Activated B cell treated with CpG ODN at 0.5 μM for 24 hours (primary cell): ENCODE results near the gene GADD45G. TPM values are rescaled to one million over a fixed set of nuclear protein-coding genes. Genes with fewer than 3 reads are reported as not detected.

Experiments used
- ATAC-seq: fragments of 200-7000 bp; cut with Tn5 transposase; one replicate; pipeline ENCODE4 v1.10.0; 2021; ENCODE audit warnings: low read depth, mild to moderate bottlenecking, moderate library complexity
- CTCF ChIA-PET: fragments of 350-600 bp; sonication (Branson Sonifier 250); formaldehyde crosslinking; loops from one replicate; lab custom pipeline; 2021; ENCODE audit warnings: antibody characterized with exemption; lab: Charles Lee
- POLR2A ChIA-PET: fragments of 350-600 bp; sonication (Branson Sonifier 250); formaldehyde crosslinking; loops from one replicate; lab custom pipeline; 2021; ENCODE audit warnings: antibody characterized with exemption; lab: Charles Lee
- DNase-seq: peaks from one replicate; pipeline ENCODE4 v3.0.0; 2022
- H3K27ac Mint-ChIP-seq: one replicate; pipeline ENCODE4 v1.8.0; 2020; ENCODE audit warnings: mixed read lengths
- H3K27me3 Mint-ChIP-seq: one replicate; pipeline ENCODE4 v1.8.0; 2021; ENCODE audit warnings: mixed read lengths
- H3K36me3 Mint-ChIP-seq: one replicate; pipeline ENCODE4 v1.8.0; 2021; ENCODE audit warnings: low read depth, mixed read lengths
- H3K4me1 Mint-ChIP-seq: one replicate; pipeline ENCODE4 v1.8.0; 2021; ENCODE audit warnings: mixed read lengths
- H3K4me3 Mint-ChIP-seq: one replicate; pipeline ENCODE4 v1.8.0; 2020; ENCODE audit warnings: mild to moderate bottlenecking, mixed read lengths
- H3K9me3 Mint-ChIP-seq: one replicate; pipeline ENCODE4 v1.8.0; 2020; ENCODE audit warnings: mixed read lengths
- CTCF ChIP-seq: fragments of 200-600 bp; IDR thresholded peaks from one replicate; pipeline ENCODE4 v1.8.0; 2022; ENCODE audit warnings: antibody characterized with exemption, mild to moderate bottlenecking
- intact Hi-C: fragments of 100-400 bp; cut with micrococcal nuclease; formaldehyde crosslinking; loops from one replicate; pipeline ENCODE4 v1.15.1; 2024
- total RNA-seq: library from RNA; stranded (reverse); gene quantifications from 2 replicates; pipeline ENCODE4 v1.2.3, GENCODE V29; 2022

GADD45G gene
- total RNA-seq, 1 donor from 2014 or later: 7.6 TPM

GRCh38 chr9:89634995-89635742 lies 30.4 kb downstream of the GADD45G start:
- Mint-ChIP-seq H3K27ac (no peak overlapping the region), H3K9me3 (no peaks in the 10 kb centered on the region), H3K27me3 (no peaks in the 10 kb centered on the region), H3K36me3 (no peaks in the 10 kb centered on the region), H3K4me3 (no peak overlapping the region), H3K4me1 (no peaks in the 10 kb centered on the region)
- intact Hi-C loops: no loop called here
- ChIA-PET POLR2A (no interaction called here), CTCF (interaction anchor here (0.7 kb wide), 1 partner anchor 12 kb away, joined by 3 read pairs; no protein-coding TSS in a partner anchor)
- DNase-seq (no peak), ATAC-seq (no peak)
- no peak for TF ChIP-seq CTCF

- ChIA-PET POLR2A (no interaction called here), CTCF (interaction anchor here (0.7 kb wide), 1 partner anchor 12 kb away, joined by 3 read pairs; no protein-coding TSS in a partner anchor)
- Mint-ChIP-seq H3K27me3 (no peaks in the 10 kb centered on the region), H3K27ac (no peak overlapping the region), H3K36me3 (no peaks in the 10 kb centered on the region), H3K4me1 (no peaks in the 10 kb centered on the region), H3K4me3 (no peak overlapping the region), H3K9me3 (no peaks in the 10 kb centered on the region)
- intact Hi-C loops: no loop called here
- ATAC-seq: no peak
- no peak for DNase-seq
- no peak for TF ChIP-seq CTCF
These were observed 31.0 kb downstream of the GADD45G start for GRCh38 chr9:89635816-89636215.

- no peak for DNase-seq
- ChIA-PET CTCF (no interaction called here), POLR2A (no interaction called here)
- TF ChIP-seq CTCF: no peak
- no peak for ATAC-seq
- Mint-ChIP-seq H3K4me3 (no peak overlapping the region), H3K27ac (no peak overlapping the region), H3K27me3 (no peaks in the 10 kb centered on the region), H3K9me3 (no peaks in the 10 kb centered on the region), H3K4me1 (no peaks in the 10 kb centered on the region), H3K36me3 (no peaks in the 10 kb centered on the region)
- intact Hi-C loops: no loop called here
These were observed 33.0 kb downstream of the GADD45G start for GRCh38 chr9:89637787-89638186.

- intact Hi-C loops: no loop called here
- DNase-seq (no peak), ATAC-seq (no peak)
- Mint-ChIP-seq H3K4me1 (no peaks in the 10 kb centered on the region), H3K27ac (no peak overlapping the region), H3K9me3 (no peaks in the 10 kb centered on the region), H3K4me3 (no peak overlapping the region), H3K36me3 (no peaks in the 10 kb centered on the region), H3K27me3 (no peaks in the 10 kb centered on the region)
- no peak for TF ChIP-seq CTCF
- ChIA-PET POLR2A (interaction anchor here (0.5 to 0.6 kb wide), 2 partner anchors 320 to 1746 kb away, joined by 3 to 5 read pairs; no protein-coding TSS in a partner anchor), CTCF (no interaction called here)
These were observed 33.5 kb downstream of the GADD45G start for GRCh38 chr9:89638359-89638758.

GRCh38 chr9:89638893-89639292 lies 34.1 kb downstream of the GADD45G start:
- CTCF ChIA-PET: no interaction called here
- no peak for ATAC-seq
- intact Hi-C loops: no loop called here

More at GRCh38 chr9:89638893-89639292, 34.1 kb downstream of the GADD45G start:
- H3K9me3 Mint-ChIP-seq: no peaks in the 10 kb centered on the region
- H3K4me3 Mint-ChIP-seq: no peak overlapping the region
- H3K36me3 Mint-ChIP-seq: no peaks in the 10 kb centered on the region
- DNase-seq: no peak
- H3K4me1 Mint-ChIP-seq: no peaks in the 10 kb centered on the region
- H3K27ac Mint-ChIP-seq: no peak overlapping the region
- no peak for TF ChIP-seq CTCF
- POLR2A ChIA-PET: interaction anchor here (0.5 to 0.6 kb wide), 2 partner anchors 319 to 1746 kb away, joined by 3 to 5 read pairs; no protein-coding TSS in a partner anchor
- H3K27me3 Mint-ChIP-seq: no peaks in the 10 kb centered on the region
